Measurements from ENCODE around the gene CZIB. TPM values are rescaled to one million over a fixed set of nuclear protein-coding genes. Genes with fewer than 3 reads are reported as not detected.

The CZIB gene
- polyA plus RNA-seq, 1 donor from 2014 or later = 103 TPM

DNA sequence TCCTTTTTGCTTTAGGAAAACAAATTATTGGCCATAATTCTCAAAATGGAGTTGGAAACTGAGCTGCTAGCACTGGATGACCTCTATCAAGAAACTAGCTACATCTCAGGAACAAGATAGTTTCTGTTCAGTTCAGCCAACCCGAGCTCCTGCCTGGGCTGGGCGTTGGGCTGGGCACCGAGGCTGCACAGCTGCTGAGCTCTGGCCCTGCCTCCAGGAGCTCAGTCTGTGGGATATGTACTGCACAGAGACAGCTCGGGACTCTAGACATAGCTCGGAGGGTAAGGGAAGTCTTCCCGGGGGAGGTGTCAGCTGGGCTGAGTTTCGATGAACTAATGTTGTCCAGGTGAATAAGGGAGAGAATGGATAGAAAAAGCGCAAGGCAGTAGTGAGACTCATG lies 53.5 kb downstream of the CZIB start:
- Histone ChIP-seq H4K20me1 (ENCODE audit: insufficient read depth) (no peaks in the 10 kb centered on the region), H3K9me2 (ENCODE audit: insufficient read depth, low read length) (no peaks in the 10 kb centered on the region), H3K4me3 (ENCODE audit: low read length) (no peak overlapping the region), H3K79me2 (replicated peaks; ENCODE audit: insufficient read depth, low read length) (no peaks in the 10 kb centered on the region), H3K27ac (ENCODE audit: low read length) (no peak overlapping the region), H3K27me3 (ENCODE audit: insufficient read depth, low read depth, low read length) (no peaks in the 10 kb centered on the region), H3K9me3 (ENCODE audit: low read length) (no peaks in the 10 kb centered on the region), H3F3A (ENCODE audit: insufficient read depth, low read length, poor library complexity, severe bottlenecking) (no peaks in the 10 kb centered on the region), H3K4me2 (ENCODE audit: low read length) (no peak overlapping the region), H3K9ac (ENCODE audit: low read length) (no peak overlapping the region), H2AFZ (ENCODE audit: low read depth, low read length) (no peak overlapping the region), H3K36me3 (ENCODE audit: insufficient read depth, low read length) (no peaks in the 10 kb centered on the region)
- TF ChIP-seq RAD21 (conservative IDR thresholded peaks at IDR 0.05) = no peak

DNA sequence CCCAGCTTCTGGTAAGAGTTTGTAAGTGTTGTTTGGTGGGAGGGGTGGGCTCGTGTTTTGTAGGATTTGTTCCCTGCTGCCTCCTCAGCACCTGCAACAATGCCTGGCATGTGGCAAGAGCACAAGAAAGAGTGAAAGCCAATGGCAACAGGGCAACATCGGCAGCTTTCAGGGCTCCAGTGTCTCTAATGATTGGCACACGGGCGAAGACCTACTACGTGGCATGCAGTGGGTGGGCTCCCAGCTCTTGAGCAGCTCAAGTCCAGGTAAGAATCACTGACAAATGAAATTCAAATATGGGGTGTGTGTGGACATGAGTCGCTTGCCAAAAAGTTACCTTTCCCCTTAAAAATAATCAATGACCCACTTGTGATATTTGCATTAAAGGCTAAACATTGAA lies 54.1 kb downstream of the CZIB start:
- no peak overlapping the region for H3K9ac ChIP-seq (ENCODE audit: low read length)
- no peaks in the 10 kb centered on the region for H4K20me1 ChIP-seq (ENCODE audit: insufficient read depth)
- no peaks in the 10 kb centered on the region for H3K9me2 ChIP-seq (ENCODE audit: insufficient read depth, low read length)
- TF ChIP-seq EP300 (conservative IDR thresholded peaks at IDR 0.05; ENCODE audit: poor library complexity, severe bottlenecking) (no peak), SMC3 (conservative IDR thresholded peaks at IDR 0.05; ENCODE audit: poor library complexity) (no peak), CTCF (IDR thresholded peaks at IDR 0.05; ENCODE audit: poor library complexity, severe bottlenecking) (no peak), EZH2 (IDR thresholded peaks at IDR 0.05; ENCODE audit: borderline replicate concordance, insufficient read depth, low read length, poor library complexity, severe bottlenecking) (no peak), MXI1 (conservative IDR thresholded peaks at IDR 0.05; ENCODE audit: poor library complexity, severe bottlenecking) (no peak), TAF1 (IDR thresholded peaks at IDR 0.05; ENCODE audit: low read depth) (no peak), POLR2AphosphoS5 (IDR thresholded peaks at IDR 0.05) (no peak), RAD21 (conservative IDR thresholded peaks at IDR 0.05) (no peak)
- TF ChIP-seq, protein P1, sequence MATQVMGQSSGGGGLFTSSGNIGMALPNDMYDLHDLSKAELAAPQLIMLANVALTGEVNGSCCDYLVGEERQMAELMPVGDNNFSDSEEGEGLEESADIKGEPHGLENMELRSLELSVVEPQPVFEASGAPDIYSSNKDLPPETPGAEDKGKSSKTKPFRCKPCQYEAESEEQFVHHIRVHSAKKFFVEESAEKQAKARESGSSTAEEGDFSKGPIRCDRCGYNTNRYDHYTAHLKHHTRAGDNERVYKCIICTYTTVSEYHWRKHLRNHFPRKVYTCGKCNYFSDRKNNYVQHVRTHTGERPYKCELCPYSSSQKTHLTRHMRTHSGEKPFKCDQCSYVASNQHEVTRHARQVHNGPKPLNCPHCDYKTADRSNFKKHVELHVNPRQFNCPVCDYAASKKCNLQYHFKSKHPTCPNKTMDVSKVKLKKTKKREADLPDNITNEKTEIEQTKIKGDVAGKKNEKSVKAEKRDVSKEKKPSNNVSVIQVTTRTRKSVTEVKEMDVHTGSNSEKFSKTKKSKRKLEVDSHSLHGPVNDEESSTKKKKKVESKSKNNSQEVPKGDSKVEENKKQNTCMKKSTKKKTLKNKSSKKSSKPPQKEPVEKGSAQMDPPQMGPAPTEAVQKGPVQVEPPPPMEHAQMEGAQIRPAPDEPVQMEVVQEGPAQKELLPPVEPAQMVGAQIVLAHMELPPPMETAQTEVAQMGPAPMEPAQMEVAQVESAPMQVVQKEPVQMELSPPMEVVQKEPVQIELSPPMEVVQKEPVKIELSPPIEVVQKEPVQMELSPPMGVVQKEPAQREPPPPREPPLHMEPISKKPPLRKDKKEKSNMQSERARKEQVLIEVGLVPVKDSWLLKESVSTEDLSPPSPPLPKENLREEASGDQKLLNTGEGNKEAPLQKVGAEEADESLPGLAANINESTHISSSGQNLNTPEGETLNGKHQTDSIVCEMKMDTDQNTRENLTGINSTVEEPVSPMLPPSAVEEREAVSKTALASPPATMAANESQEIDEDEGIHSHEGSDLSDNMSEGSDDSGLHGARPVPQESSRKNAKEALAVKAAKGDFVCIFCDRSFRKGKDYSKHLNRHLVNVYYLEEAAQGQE (IDR thresholded peaks at IDR 0.05; ENCODE audit: borderline replicate concordance) = no peak
- no peak overlapping the region for H3K4me2 ChIP-seq (ENCODE audit: low read length)
- no peaks in the 10 kb centered on the region for H3K27me3 ChIP-seq (ENCODE audit: insufficient read depth, low read depth, low read length)
- H2AFZ ChIP-seq (ENCODE audit: low read depth, low read length) = no peak overlapping the region
- no peak overlapping the region for H3K4me3 ChIP-seq (ENCODE audit: low read length)
- no peaks in the 10 kb centered on the region for H3F3A ChIP-seq (ENCODE audit: insufficient read depth, low read length, poor library complexity, severe bottlenecking)
- no peak overlapping the region for H3K27ac ChIP-seq (ENCODE audit: low read length)
- H3K9me3 ChIP-seq (ENCODE audit: low read length) = no peaks in the 10 kb centered on the region
- H3K79me2 ChIP-seq (replicated peaks; ENCODE audit: insufficient read depth, low read length) = no peaks in the 10 kb centered on the region
- H3K36me3 ChIP-seq (ENCODE audit: insufficient read depth, low read length) = no peaks in the 10 kb centered on the region

- Histone ChIP-seq H3K4me2 (ENCODE audit: low read length) (no peak overlapping the region), H3F3A (ENCODE audit: insufficient read depth, low read length, poor library complexity, severe bottlenecking) (no peaks in the 10 kb centered on the region), H3K9me2 (ENCODE audit: insufficient read depth, low read length) (no peaks in the 10 kb centered on the region), H3K9ac (ENCODE audit: low read length) (no peak overlapping the region), H4K20me1 (ENCODE audit: insufficient read depth) (no peaks in the 10 kb centered on the region), H2AFZ (ENCODE audit: low read depth, low read length) (no peak overlapping the region), H3K27me3 (ENCODE audit: insufficient read depth, low read depth, low read length) (no peaks in the 10 kb centered on the region), H3K27ac (ENCODE audit: low read length) (no peak overlapping the region), H3K79me2 (replicated peaks; ENCODE audit: insufficient read depth, low read length) (no peaks in the 10 kb centered on the region), H3K9me3 (ENCODE audit: low read length) (no peaks in the 10 kb centered on the region), H3K4me3 (ENCODE audit: low read length) (no peak overlapping the region), H3K36me3 (ENCODE audit: insufficient read depth, low read length) (no peaks in the 10 kb centered on the region)
- TF ChIP-seq EZH2 (IDR thresholded peaks at IDR 0.05; ENCODE audit: borderline replicate concordance, insufficient read depth, low read length, poor library complexity, severe bottlenecking) (no peak), RAD21 (conservative IDR thresholded peaks at IDR 0.05) (no peak), SMC3 (conservative IDR thresholded peaks at IDR 0.05; ENCODE audit: poor library complexity) (no peak), EP300 (conservative IDR thresholded peaks at IDR 0.05; ENCODE audit: poor library complexity, severe bottlenecking) (no peak), POLR2AphosphoS5 (IDR thresholded peaks at IDR 0.05) (no peak), MXI1 (conservative IDR thresholded peaks at IDR 0.05; ENCODE audit: poor library complexity, severe bottlenecking) (no peak), CTCF (IDR thresholded peaks at IDR 0.05; ENCODE audit: poor library complexity, severe bottlenecking) (no peak), TAF1 (IDR thresholded peaks at IDR 0.05; ENCODE audit: low read depth) (no peak)
- TF ChIP-seq, protein P1 (IDR thresholded peaks at IDR 0.05; ENCODE audit: borderline replicate concordance) = no peak
These were observed 54.9 kb downstream of the CZIB start for GRCh38 chr1:53165408-53165961.
